SK-N-SH treated with all-trans-retinoic acid at 6 μM for 48 hours (cell line): ENCODE results near the gene RBM27.

ENCODE experiments used
- CREB5 ChIP-seq: fragments of 250-450 bp; sonication (Bioruptor Pico); IDR thresholded peaks from 2 replicates; pipeline ENCODE4 v1.5.1; 2020; ENCODE audit warnings: low read depth, mild to moderate bottlenecking, moderate library complexity
- RARB ChIP-seq: fragments of 250-450 bp; sonication (Bioruptor Pico); IDR thresholded peaks from 2 replicates; pipeline ENCODE4 v1.8.0; 2021; ENCODE audit warnings: mild to moderate bottlenecking, moderate library complexity

GRCh38 chr5:146229222-146229621, 25.8 kb downstream of the RBM27 start:
- TF ChIP-seq CREB5 (CRISPR knock-in tag): no peak
- no peak for TF ChIP-seq RARB (CRISPR knock-in tag)
